SHP77 (cell line): ENCODE data around the gene HTRA1.
A peak's percentile ranks its signal among the peaks of the same experiment; 100 is the strongest.

Experiments
- DNase-seq, 2 experiments: peaks; one replicate each; lab custom pipeline; 2025; lab: John Stamatoyannopoulos, UW

Gene HTRA1

GRCh38 chr10:122553341-122553740, 92.0 kb downstream of the HTRA1 start:
- no peak for DNase-seq

- no peak for DNase-seq
Measured at GRCh38 chr10:122554131-122555036, 93.0 kb downstream of the HTRA1 start.

GRCh38 chr10:122555442-122555841, 94.1 kb downstream of the HTRA1 start:
- peak; percentile 33 to 74 for DNase-seq

- peak in 1 of 2 experiments; percentile 8 for DNase-seq
Measured at GRCh38 chr10:122557516-122557915, 96.2 kb downstream of the HTRA1 start.

- DNase-seq: no peak
Measured at GRCh38 chr10:122558452-122558851, 97.1 kb downstream of the HTRA1 start.

- DNase-seq: no peak
Measured at GRCh38 chr10:122559228-122559627, 97.9 kb downstream of the HTRA1 start.

GRCh38 chr10:122560279-122560804, 99.0 kb downstream of the HTRA1 start, which contains the start of gene DMBT1:
Gene DMBT1 (plus strand): TSS chr10:122560754. CDS start chr10:122560771, 17 bp downstream.
- DNase-seq: no peak

- DNase-seq: no peak
Measured at GRCh38 chr10:122561212-122561611, 99.9 kb downstream of the HTRA1 start.

- DNase-seq: no peak
Measured at GRCh38 chr10:122561792-122562191, 100.4 kb downstream of the HTRA1 start.
